Bronchial epithelial cell (primary cell): ENCODE results near the gene SIL1. TPM values are rescaled to one million over a fixed set of nuclear protein-coding genes. Genes with fewer than 3 reads are reported as not detected.
"Not testable (repeated sequence)": the region's sequence is repeated elsewhere in the genome, so short reads cannot be mapped to it uniquely, and the experiment has no call there.

Experiments
- DNase-seq: peaks from one replicate; pipeline ENCODE4 v3.0.0-alpha.2; 2010; ENCODE audit warnings: low read depth
- FAIRE-seq: peaks from 2 replicates; lab custom pipeline; 2011; peaks lifted over from hg19 to GRCh38; lab: Jason Lieb, UNC
- H3K27me3 ChIP-seq: 2 replicates; pipeline ENCODE4 v1.5.1; 2011; ENCODE audit warnings: low read length; ENCODE audit not compliant: control insufficient read depth, insufficient read depth
- H3K36me3 ChIP-seq: 2 replicates; pipeline ENCODE4 v1.5.1; 2011; ENCODE audit warnings: low read length; ENCODE audit not compliant: control insufficient read depth, insufficient read depth
- H3K4me3 ChIP-seq: 2 replicates; pipeline ENCODE4 v1.5.1; 2011; ENCODE audit warnings: mild to moderate bottlenecking, low read depth, low read length, control low read depth
- CTCF ChIP-seq: IDR thresholded peaks from 2 replicates; pipeline ENCODE4 v1.5.1; 2011; ENCODE audit warnings: mild to moderate bottlenecking, moderate library complexity, low read length, control low read depth, inconsistent platforms; ENCODE audit not compliant: insufficient read depth, severe bottlenecking
- total RNA-seq: library from RNA; depleted of rRNA; stranded (reverse); fragments of >200 nt; gene quantifications from 2 replicates; pipeline ENCODE4 v1.2.1, GENCODE V29; 2014

SIL1 gene
- total RNA-seq, 1 donor from 2014 or later: 85.3 TPM

DNA sequence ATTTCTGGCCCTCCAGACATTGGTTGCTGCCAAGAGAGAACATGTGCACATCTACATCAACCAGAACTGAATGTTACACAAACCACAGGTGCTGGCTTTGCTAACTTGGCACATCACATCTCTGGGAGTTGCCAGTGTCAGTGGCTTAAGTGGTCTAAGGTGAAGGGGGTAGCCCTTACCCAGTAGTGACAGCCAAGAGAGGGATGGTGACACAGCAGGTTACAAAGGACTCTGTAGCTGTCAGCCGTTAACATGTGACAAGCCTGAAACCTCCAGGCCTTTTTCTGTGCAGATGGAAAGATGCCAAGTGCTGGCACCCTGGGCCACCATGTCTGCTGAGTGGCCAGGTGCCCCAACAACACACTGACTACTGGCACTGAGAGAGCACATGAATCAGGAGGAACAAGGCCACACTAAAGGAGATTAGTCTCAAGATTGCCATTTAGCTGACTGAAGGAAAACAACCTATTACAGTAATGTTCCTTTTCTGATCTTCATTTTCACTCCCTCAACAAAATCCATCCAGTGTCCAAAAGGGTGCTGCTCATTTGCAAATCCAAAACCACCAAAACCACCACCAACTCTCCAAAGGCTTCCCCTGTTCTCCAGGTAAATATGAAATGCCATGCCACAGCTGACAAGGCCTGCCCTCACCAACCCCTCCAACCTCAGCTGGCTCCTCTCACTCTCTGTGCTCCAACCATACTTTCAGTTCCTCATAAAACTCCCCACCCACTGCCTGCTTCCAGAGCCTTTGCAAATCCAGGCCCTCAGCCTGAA, 20.2 kb downstream of the SIL1 start:
- FAIRE-seq (no peak), DNase-seq (no peak)
- Histone ChIP-seq H3K27me3 (no peaks in the 10 kb centered on the region), H3K36me3 (no peaks in the 10 kb centered on the region), H3K4me3 (no peak overlapping the region)
- TF ChIP-seq CTCF: no peak

DNA sequence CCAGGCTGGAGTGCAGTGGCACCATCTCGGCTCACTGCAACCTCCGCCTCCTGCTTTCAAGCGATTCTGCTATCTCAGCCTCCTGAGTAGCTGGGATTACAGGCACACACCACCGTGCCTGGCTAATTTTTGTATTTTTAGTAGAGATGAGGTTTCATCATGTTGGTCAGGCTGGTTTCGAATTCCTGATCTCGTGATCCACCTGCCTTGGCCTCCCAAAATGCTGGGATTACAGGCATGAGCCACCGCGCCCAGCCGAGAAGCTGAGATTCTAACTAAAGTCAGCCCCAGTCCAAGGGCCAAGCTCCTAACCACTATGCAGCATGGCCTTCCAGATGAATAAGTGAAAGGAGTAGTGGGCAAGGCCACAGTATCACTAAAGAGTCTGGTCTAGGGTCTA, 20.9 kb downstream of the SIL1 start:
- H3K27me3 ChIP-seq, DNase-seq, H3K4me3 ChIP-seq, H3K36me3 ChIP-seq, FAIRE-seq: not testable (repeated sequence)

GRCh38 chr5:139174382-139174781, 23.8 kb downstream of the SIL1 start:
- DNase-seq, H3K4me3 ChIP-seq, H3K36me3 ChIP-seq, FAIRE-seq, H3K27me3 ChIP-seq: not testable (repeated sequence)

- Histone ChIP-seq H3K36me3 (no peaks in the 10 kb centered on the region), H3K4me3 (no peak overlapping the region), H3K27me3 (no peaks in the 10 kb centered on the region)
- no peak for TF ChIP-seq CTCF
- FAIRE-seq (no peak), DNase-seq (no peak)
These were observed 26.3 kb downstream of the SIL1 start for GRCh38 chr5:139171779-139172404.

GRCh38 chr5:139167952-139168720, 30.0 kb downstream of the SIL1 start:
- TF ChIP-seq CTCF: no peak
- DNase-seq (no peak), FAIRE-seq (no peak)
- no peak overlapping the region for H3K4me3 ChIP-seq
- H3K36me3 ChIP-seq: no peaks in the 10 kb centered on the region
- H3K27me3 ChIP-seq: no peaks in the 10 kb centered on the region

DNA sequence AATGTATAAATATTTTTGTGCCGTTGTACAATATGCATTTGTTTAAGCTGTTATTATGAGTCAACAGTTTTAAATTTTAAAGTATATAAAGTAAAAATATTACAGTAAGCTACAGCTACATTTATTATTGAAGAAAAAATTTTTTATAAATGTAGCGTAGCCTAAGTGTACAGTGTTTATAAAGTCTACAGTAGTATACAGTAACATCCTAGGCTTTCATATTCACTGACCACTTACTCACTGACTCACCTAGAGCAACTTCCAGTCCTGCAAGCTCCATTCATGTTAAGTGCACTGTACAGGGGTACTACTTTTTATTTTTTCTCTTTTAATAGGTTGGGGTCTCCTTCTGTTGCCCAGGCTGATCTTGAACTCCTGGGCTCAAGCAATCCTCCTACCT, 30.6 kb downstream of the SIL1 start:
- no peak for FAIRE-seq
- TF ChIP-seq CTCF: no peak
- H3K27me3 ChIP-seq: no peaks in the 10 kb centered on the region
- no peak overlapping the region for H3K4me3 ChIP-seq
- H3K36me3 ChIP-seq: no peaks in the 10 kb centered on the region
- no peak for DNase-seq
